Stomach (tissue), 19 donors: ENCODE data around the gene MYB. TPM values are rescaled to one million over a fixed set of nuclear protein-coding genes. Genes with fewer than 3 reads are reported as not detected.

Experiments used
- DNase-seq, 2 donors: peaks; one replicate each; pipeline versions ENCODE4 v3.0.0 to v3.0.0-alpha.2; 2013 to 2019
- H3K27ac ChIP-seq, 5 donors: fragments of 200-600 bp in 4 of 5; sonication (generic) in 4 of 5; one replicate each; pipeline ENCODE4 v1.5.1; 2013 to 2019; ENCODE audit warnings: mild to moderate bottlenecking in 1 of 5, moderate library complexity in 1 of 5
- H3K27me3 ChIP-seq, 3 donors: fragments of 200-600 bp; sonication (generic); one replicate each; pipeline ENCODE4 v1.5.1; 2017 to 2019; ENCODE audit warnings: mixed run types in 1 of 3
- H3K36me3 ChIP-seq, 4 donors: fragments of 200-600 bp; sonication (generic); 1 replicate in 3 of 4; 2 replicates in 1 of 4; pipeline ENCODE4 v1.5.1; 2016 to 2019
- H3K4me1 ChIP-seq, 4 donors: fragments of 200-600 bp; sonication (generic); one replicate each; pipeline ENCODE4 v1.5.1; 2016 to 2019
- H3K4me3 ChIP-seq, 4 donors: fragments of 200-600 bp; sonication (generic) in 3 of 4; one replicate each; pipeline ENCODE4 v1.5.1; 2016 to 2019; ENCODE audit warnings: mild to moderate bottlenecking in 1 of 4
- H3K9me3 ChIP-seq, 4 donors: fragments of 200-600 bp; sonication (generic); one replicate each; pipeline ENCODE4 v1.5.1; 2016 to 2019
- EP300 ChIP-seq: sonication (generic); formaldehyde crosslinking; IDR thresholded peaks from one replicate; pipeline ENCODE4 v1.6.1; 2017; ENCODE audit warnings: antibody characterized with exemption
- POLR2A ChIP-seq, 4 donors: fragments of 450-650 bp; IDR thresholded peaks; one replicate each; pipeline ENCODE4 v1.6.1; 2016; ENCODE audit warnings: antibody characterized with exemption in 4 of 4, control low read depth in 2 of 4, mild to moderate bottlenecking in 1 of 4, moderate library complexity in 1 of 4
- POLR2AphosphoS5 ChIP-seq, 3 donors: sonication (generic); formaldehyde crosslinking; IDR thresholded peaks; one replicate each; pipeline ENCODE4 v1.6.1; 2016; ENCODE audit warnings: antibody characterized with exemption in 3 of 3
- WGBS, 5 donors: extraction: QIAGEN DNeasy Blood & Tissue Kit in 3 of 5; methylation state at CpG; one replicate each; pipeline versions ENCODE4 v1.1.5 to v1.1.7; 2013 to 2018; 5-methylcytosine and 5-hydroxymethylcytosine counted together
- intact Hi-C: fragments of 100-400 bp; cut with DNase I; formaldehyde crosslinking; loops from one replicate; pipeline ENCODE4 v1.15.1; 2023; ENCODE audit warnings: low total_unique reads
- long read RNA-seq, 10 donors: transcript quantifications; one replicate each; lab custom pipeline, GENCODE V29; 2026
- polyA plus RNA-seq, 3 donors: library from polyadenylated mRNA; stranded (reverse); fragments of 200-250 nt; gene quantifications; one replicate each; pipeline ENCODE4 v1.2.3, GENCODE V29; 2013
- total RNA-seq, 5 donors: library from RNA; depleted of rRNA; stranded (reverse); fragments of >200 nt; gene quantifications; one replicate each; pipeline versions ENCODE4 v1.1.0 to v1.2.3, GENCODE V29; 2014 to 2016
- TF ChIP-seq, protein P1 (sequence below), 7 experiments: fragments of 450-650 bp in 4 of 7; fragments of 200-600 bp in 3 of 7; sonication (generic) in 3 of 7; IDR thresholded peaks; one replicate each; pipeline ENCODE4 v1.5.1; 2016 to 2019; ENCODE audit warnings: antibody characterized with exemption in 7 of 7, control low read depth in 2 of 7, mild to moderate bottlenecking in 1 of 7
- donor health status: healthy with polysubstance abuse.
- donor health status: Bipolar disorder and iron deficiency.
- donor health status: healthy.

MYB gene
- total RNA-seq = 100 to 1,000 TPM in 1 of 5 donors, 1 to 10 TPM in 2, not detected in 2; 4.2 to 118 (median 8.3) TPM
- 1 to 10 TPM in 2 of 3 donors, under 1 TPM in 1; 0.56 to 1.6 (median 1.2) TPM for polyA plus RNA-seq
- long read RNA-seq, donor 1 = 0 reads
- long read RNA-seq, donor 2 = 0 reads
- long read RNA-seq, donor 3 = 0 reads
- long read RNA-seq, donor 4 = 0 reads
- long read RNA-seq, donor 5 = 0 reads
- long read RNA-seq, donor 6 = 0 reads
- long read RNA-seq, donor 7 = 0 reads
- long read RNA-seq, donor 8 = 0 reads
- long read RNA-seq, donor 9 = 0 reads
- long read RNA-seq, donor 10 = 0 reads

- 1% methylated on average over 30 to 75 of the region's 75 CpGs for WGBS, 5 donors
- Histone ChIP-seq H3K27ac (peak within 1 kb of the TSS in 4 of 5 donors; percentile 3 to 76 (median 55)), H3K36me3 (no peaks in the 10 kb centered on the region), H3K27me3 (peaks cover 0 to 32% (median 0%) of the 10 kb centered on the region in 3 donors), H3K9me3 (no peaks in the 10 kb centered on the region), H3K4me1 (peaks cover 26 to 40% (median 38%) of the 10 kb centered on the region in 4 donors), H3K4me3 (peak within 1 kb of the TSS; percentile 60 to 75 (median 63))
- TF ChIP-seq, protein P1, sequence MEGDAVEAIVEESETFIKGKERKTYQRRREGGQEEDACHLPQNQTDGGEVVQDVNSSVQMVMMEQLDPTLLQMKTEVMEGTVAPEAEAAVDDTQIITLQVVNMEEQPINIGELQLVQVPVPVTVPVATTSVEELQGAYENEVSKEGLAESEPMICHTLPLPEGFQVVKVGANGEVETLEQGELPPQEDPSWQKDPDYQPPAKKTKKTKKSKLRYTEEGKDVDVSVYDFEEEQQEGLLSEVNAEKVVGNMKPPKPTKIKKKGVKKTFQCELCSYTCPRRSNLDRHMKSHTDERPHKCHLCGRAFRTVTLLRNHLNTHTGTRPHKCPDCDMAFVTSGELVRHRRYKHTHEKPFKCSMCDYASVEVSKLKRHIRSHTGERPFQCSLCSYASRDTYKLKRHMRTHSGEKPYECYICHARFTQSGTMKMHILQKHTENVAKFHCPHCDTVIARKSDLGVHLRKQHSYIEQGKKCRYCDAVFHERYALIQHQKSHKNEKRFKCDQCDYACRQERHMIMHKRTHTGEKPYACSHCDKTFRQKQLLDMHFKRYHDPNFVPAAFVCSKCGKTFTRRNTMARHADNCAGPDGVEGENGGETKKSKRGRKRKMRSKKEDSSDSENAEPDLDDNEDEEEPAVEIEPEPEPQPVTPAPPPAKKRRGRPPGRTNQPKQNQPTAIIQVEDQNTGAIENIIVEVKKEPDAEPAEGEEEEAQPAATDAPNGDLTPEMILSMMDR (IDR thresholded peaks at IDR 0.05) = peak in 1 of 7 experiments; percentile 23
- no peak for TF ChIP-seq EP300
- peak; percentile 54 to 88 for DNase-seq
- intact Hi-C loops = no loop called here
These were observed at the start of gene MYB for GRCh38 chr6:135180542-135181332. MYB (plus strand) TSS chr6:135181308; CDS start chr6:135181514, 206 bp downstream.

GRCh38 chr6:135132776-135133175 is 48.3 kb upstream of the MYB start:
- DNase-seq = no peak
- Histone ChIP-seq H3K4me3 (no peak overlapping the region), H3K36me3 (no peaks in the 10 kb centered on the region), H3K27me3 (no peaks in the 10 kb centered on the region), H3K4me1 (no peaks in the 10 kb centered on the region), H3K27ac (no peak overlapping the region), H3K9me3 (no peaks in the 10 kb centered on the region)
- WGBS, 5 donors = 85 to 92% (median 90%) methylated on average over 2 of the region's 2 CpGs
- TF ChIP-seq POLR2AphosphoS5 (IDR thresholded peaks at IDR 0.05) (no peak), EP300 (no peak), POLR2A (IDR thresholded peaks at IDR 0.05) (no peak)
- TF ChIP-seq, protein P1 (IDR thresholded peaks at IDR 0.05) = no peak
- intact Hi-C loops = no loop called here

DNA sequence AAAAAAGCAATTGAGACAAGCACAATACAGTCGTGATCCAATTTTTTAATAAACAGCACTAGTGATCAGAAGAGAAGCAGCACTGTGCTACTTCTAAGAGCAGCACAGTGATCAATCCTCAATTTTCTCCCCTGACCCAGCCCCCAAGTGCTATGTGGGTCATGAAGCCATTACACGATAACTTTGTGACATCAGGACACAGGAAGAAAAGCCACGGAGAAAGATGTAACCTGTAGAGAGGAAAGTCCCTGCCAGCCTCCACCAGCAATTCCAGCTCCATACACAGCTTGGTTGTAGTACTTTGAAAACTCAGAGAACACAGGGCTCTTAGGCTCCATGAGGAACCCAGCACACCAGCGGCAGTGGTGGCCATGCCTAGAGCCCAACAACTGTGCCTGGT is 45.3 kb upstream of the MYB start:
- intact Hi-C loops = no loop called here
- Histone ChIP-seq H3K27me3 (no peaks in the 10 kb centered on the region), H3K4me1 (no peaks in the 10 kb centered on the region), H3K27ac (no peak overlapping the region), H3K36me3 (no peaks in the 10 kb centered on the region), H3K9me3 (no peaks in the 10 kb centered on the region), H3K4me3 (no peak overlapping the region)
- TF ChIP-seq POLR2A (IDR thresholded peaks at IDR 0.05) = no peak
- no peak for TF ChIP-seq POLR2AphosphoS5 (IDR thresholded peaks at IDR 0.05)
- TF ChIP-seq, protein P1 (IDR thresholded peaks at IDR 0.05) = no peak
- DNase-seq = no peak
- 87 to 97% (median 91%) methylated on average over 4 of the region's 4 CpGs for WGBS, 5 donors

GRCh38 chr6:135137826-135138225 is 43.3 kb upstream of the MYB start:
- Histone ChIP-seq H3K9me3 (no peaks in the 10 kb centered on the region), H3K27me3 (no peaks in the 10 kb centered on the region), H3K4me3 (no peak overlapping the region), H3K27ac (no peak overlapping the region), H3K4me1 (no peaks in the 10 kb centered on the region), H3K36me3 (no peaks in the 10 kb centered on the region)
- TF ChIP-seq, protein P1 (IDR thresholded peaks at IDR 0.05) = no peak
- TF ChIP-seq EP300 (no peak), POLR2AphosphoS5 (IDR thresholded peaks at IDR 0.05) (no peak), POLR2A (IDR thresholded peaks at IDR 0.05) (no peak)
- no peak for DNase-seq
- WGBS, 5 donors = 23 to 64% (median 52%) methylated on average over 1 of the region's 1 CpG
- intact Hi-C loops = no loop called here
